Progenitor cell of endocrine pancreas (in vitro differentiated cells): ENCODE measurements around the gene DGKB. TPM values are rescaled to one million over a fixed set of nuclear protein-coding genes. Genes with fewer than 3 reads are reported as not detected.

Source experiments
- DNase-seq: peaks from one replicate; pipeline ENCODE4 v3.0.0; 2021; ENCODE audit warnings: low spot score; ENCODE audit not compliant: unreplicated experiment
- H3K27ac Mint-ChIP-seq: 2 replicates; pipeline ENCODE4 v1.8.0; 2021; ENCODE audit warnings: mild to moderate bottlenecking, moderate library complexity, mixed read lengths
- H3K27me3 Mint-ChIP-seq: 2 replicates; pipeline ENCODE4 v1.8.0; 2021; ENCODE audit warnings: mixed read lengths
- H3K36me3 Mint-ChIP-seq: 2 replicates; pipeline ENCODE4 v1.8.0; 2022; ENCODE audit warnings: mixed read lengths; ENCODE audit not compliant: insufficient read depth
- H3K4me1 Mint-ChIP-seq: 2 replicates; pipeline ENCODE4 v1.8.0; 2021; ENCODE audit warnings: low read depth, mixed read lengths
- H3K4me3 Mint-ChIP-seq: 2 replicates; pipeline ENCODE4 v1.8.0; 2021; ENCODE audit warnings: low read depth, mild to moderate bottlenecking, moderate library complexity, mixed read lengths
- H3K9me3 Mint-ChIP-seq: 2 replicates; pipeline ENCODE4 v1.8.0; 2021; ENCODE audit warnings: low read depth, mixed read lengths
- total RNA-seq: library from RNA; stranded (reverse); gene quantifications from 2 replicates; pipeline ENCODE4 v1.2.1, GENCODE V29; 2021
- TF ChIP-seq, protein P1 (sequence below): fragments of 200-600 bp; sonication (generic); IDR thresholded peaks from one replicate; pipeline ENCODE4 v1.5.0; 2021; ENCODE audit warnings: antibody characterized with exemption, mild to moderate bottlenecking; ENCODE audit not compliant: unreplicated experiment

Gene DGKB
- total RNA-seq, 1 donor from 2014 or later: 0.74 TPM

- Mint-ChIP-seq H3K36me3 (no peaks in the 10 kb centered on the region), H3K9me3 (no peaks in the 10 kb centered on the region), H3K27me3 (peaks cover 11% of the 10 kb centered on the region)
Observed at GRCh38 chr7:14839307-14839706, 63.2 kb downstream of the DGKB start.

GRCh38 chr7:14837216-14837615 is 65.3 kb downstream of the DGKB start:
- H3K4me1 Mint-ChIP-seq: peaks cover 1% of the 10 kb centered on the region
- TF ChIP-seq, protein P1, sequence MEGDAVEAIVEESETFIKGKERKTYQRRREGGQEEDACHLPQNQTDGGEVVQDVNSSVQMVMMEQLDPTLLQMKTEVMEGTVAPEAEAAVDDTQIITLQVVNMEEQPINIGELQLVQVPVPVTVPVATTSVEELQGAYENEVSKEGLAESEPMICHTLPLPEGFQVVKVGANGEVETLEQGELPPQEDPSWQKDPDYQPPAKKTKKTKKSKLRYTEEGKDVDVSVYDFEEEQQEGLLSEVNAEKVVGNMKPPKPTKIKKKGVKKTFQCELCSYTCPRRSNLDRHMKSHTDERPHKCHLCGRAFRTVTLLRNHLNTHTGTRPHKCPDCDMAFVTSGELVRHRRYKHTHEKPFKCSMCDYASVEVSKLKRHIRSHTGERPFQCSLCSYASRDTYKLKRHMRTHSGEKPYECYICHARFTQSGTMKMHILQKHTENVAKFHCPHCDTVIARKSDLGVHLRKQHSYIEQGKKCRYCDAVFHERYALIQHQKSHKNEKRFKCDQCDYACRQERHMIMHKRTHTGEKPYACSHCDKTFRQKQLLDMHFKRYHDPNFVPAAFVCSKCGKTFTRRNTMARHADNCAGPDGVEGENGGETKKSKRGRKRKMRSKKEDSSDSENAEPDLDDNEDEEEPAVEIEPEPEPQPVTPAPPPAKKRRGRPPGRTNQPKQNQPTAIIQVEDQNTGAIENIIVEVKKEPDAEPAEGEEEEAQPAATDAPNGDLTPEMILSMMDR: no peak
- DNase-seq: no peak
- no peaks in the 10 kb centered on the region for H3K36me3 Mint-ChIP-seq
- no peak overlapping the region for H3K27ac Mint-ChIP-seq
- H3K27me3 Mint-ChIP-seq: peaks cover 14% of the 10 kb centered on the region
- no peak overlapping the region for H3K4me3 Mint-ChIP-seq
- no peaks in the 10 kb centered on the region for H3K9me3 Mint-ChIP-seq

More at GRCh38 chr7:14839307-14839706, 63.2 kb downstream of the DGKB start:
- DNase-seq: no peak
- Mint-ChIP-seq H3K4me1 (peaks cover 1% of the 10 kb centered on the region), H3K4me3 (no peak overlapping the region), H3K27ac (no peak overlapping the region)
- TF ChIP-seq, protein P1: no peak

DNA sequence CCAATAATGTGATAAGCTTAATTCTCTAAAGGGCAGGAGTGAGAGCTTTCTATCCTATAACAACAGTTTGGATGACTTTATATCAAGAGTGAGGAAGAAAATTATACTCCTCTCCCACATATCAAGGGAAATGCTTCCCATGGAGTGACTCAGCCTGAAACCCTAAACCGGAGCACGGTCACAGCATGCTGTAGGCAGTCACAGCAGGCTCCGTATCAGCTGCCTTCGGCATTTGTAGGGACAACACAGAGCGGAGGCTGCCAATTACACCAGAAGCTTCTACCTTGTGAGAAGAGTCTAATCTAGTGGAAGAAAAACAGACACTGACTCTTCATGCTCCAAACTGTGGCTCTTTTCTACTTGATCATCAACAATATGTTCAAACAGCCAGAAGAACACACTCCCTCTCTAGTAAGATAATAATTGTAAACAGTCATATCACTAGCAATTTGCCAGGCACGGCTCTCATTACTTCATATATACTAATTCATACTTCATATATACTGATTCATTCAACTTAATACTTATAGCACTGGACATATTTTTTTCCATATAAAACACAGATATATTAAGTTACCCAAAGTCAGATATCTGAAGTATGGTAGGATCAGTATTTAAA is 65.9 kb downstream of the DGKB start:
- Mint-ChIP-seq H3K9me3 (no peaks in the 10 kb centered on the region), H3K4me3 (no peak overlapping the region), H3K27me3 (peaks cover 13% of the 10 kb centered on the region), H3K4me1 (peaks cover 1% of the 10 kb centered on the region), H3K27ac (no peak overlapping the region), H3K36me3 (no peaks in the 10 kb centered on the region)
- no peak for DNase-seq
- TF ChIP-seq, protein P1: no peak

GRCh38 chr7:14836006-14836405 is 66.5 kb downstream of the DGKB start:
- TF ChIP-seq, protein P1: no peak
- no peaks in the 10 kb centered on the region for H3K36me3 Mint-ChIP-seq
- no peak overlapping the region for H3K4me3 Mint-ChIP-seq

DNA sequence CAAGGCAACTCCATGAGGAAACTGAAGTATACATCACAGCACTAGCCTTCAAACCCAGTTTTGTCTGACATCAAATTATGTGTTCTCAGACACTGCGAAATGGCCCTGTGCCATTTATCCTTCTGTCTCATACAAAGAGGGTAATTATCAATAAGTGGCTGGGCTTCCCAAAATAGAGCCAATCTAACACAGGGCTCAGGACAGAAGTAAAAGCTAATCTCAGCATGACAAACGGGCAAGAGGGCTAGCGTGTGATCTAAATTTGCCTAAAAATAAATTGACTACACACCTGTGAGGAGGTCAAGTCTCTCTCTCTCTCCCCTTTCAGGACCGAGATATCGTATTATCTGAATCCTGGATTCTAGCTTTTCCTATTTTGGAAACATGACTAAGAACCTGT is 67.2 kb downstream of the DGKB start:
- Mint-ChIP-seq H3K4me3 (no peak overlapping the region), H3K4me1 (peaks cover 1% of the 10 kb centered on the region), H3K9me3 (no peaks in the 10 kb centered on the region), H3K36me3 (no peaks in the 10 kb centered on the region), H3K27me3 (peaks cover 11% of the 10 kb centered on the region), H3K27ac (no peak overlapping the region)
- TF ChIP-seq, protein P1: no peak
- DNase-seq: no peak

More at GRCh38 chr7:14836006-14836405, 66.5 kb downstream of the DGKB start:
- Mint-ChIP-seq H3K9me3 (no peaks in the 10 kb centered on the region), H3K4me1 (peaks cover 1% of the 10 kb centered on the region), H3K27me3 (peaks cover 13% of the 10 kb centered on the region), H3K27ac (no peak overlapping the region)
- DNase-seq: no peak
